Activated T-cell treated with anti-CD3 and anti-CD28 coated beads, Interleukin-2, amount 50 U/mL, for 72 hours (primary cell): ENCODE results near the gene AJM1. TPM values are rescaled to one million over a fixed set of nuclear protein-coding genes. Genes with fewer than 3 reads are reported as not detected.
A peak's percentile ranks its signal among the peaks of the same experiment; 100 is the strongest.
"Not testable (repeated sequence)": the region's sequence is repeated elsewhere in the genome, so short reads cannot be mapped to it uniquely, and the experiment has no call there.

Source experiments
- ATAC-seq, 2 donors: fragments of 150-1000 bp; cut with Tn5 transposase; replicated peaks in 1 of 2; 2 replicates each; pipeline ENCODE4 v1.10.0; 2021; ENCODE audit warnings: moderate library complexity in 2 of 2, mild to moderate bottlenecking in 1 of 2
- DNase-seq, 2 donors: peaks; one replicate each; pipeline ENCODE4 v3.0.0; 2021 to 2022; ENCODE audit warnings: mixed read lengths in 1 of 2
- H3K27ac Mint-ChIP-seq: one replicate; pipeline ENCODE4 v1.8.0; 2022; ENCODE audit warnings: mild to moderate bottlenecking, moderate library complexity, mixed read lengths
- H3K27me3 Mint-ChIP-seq: one replicate; pipeline ENCODE4 v1.8.0; 2022; ENCODE audit warnings: low read depth, mixed read lengths
- H3K36me3 Mint-ChIP-seq, 2 donors: one replicate each; pipeline ENCODE4 v1.8.0; 2022; ENCODE audit warnings: mixed read lengths in 2 of 2, mild to moderate bottlenecking in 1 of 2; ENCODE audit not compliant: insufficient read depth in 2 of 2
- H3K4me1 Mint-ChIP-seq: one replicate; pipeline ENCODE4 v1.8.0; 2022; ENCODE audit warnings: low read depth, mixed read lengths
- H3K4me3 Mint-ChIP-seq, 2 donors: one replicate each; pipeline ENCODE4 v1.8.0; 2022; ENCODE audit warnings: mild to moderate bottlenecking in 2 of 2, mixed read lengths in 2 of 2, moderate library complexity in 2 of 2
- H3K9me3 Mint-ChIP-seq, 2 donors: one replicate each; pipeline ENCODE4 v1.8.0; 2022; ENCODE audit warnings: mixed read lengths in 2 of 2
- total RNA-seq, 2 donors: library from RNA; stranded (reverse); gene quantifications; one replicate each; pipeline ENCODE4 v1.2.3, GENCODE V29; 2022

The AJM1 gene
- total RNA-seq, 2 donors from 2014 or later, result 5.3 to 5.7 TPM

- Mint-ChIP-seq H3K4me3 (no peak overlapping the region), H3K36me3 (peaks cover 0 to 6% of the 10 kb centered on the region in 2 donors), H3K27me3 (no peaks in the 10 kb centered on the region), H3K9me3 (no peaks in the 10 kb centered on the region), H3K27ac (no peak overlapping the region), H3K4me1 (no peaks in the 10 kb centered on the region)
- DNase-seq, result no peak
- ATAC-seq, result no peak
Measured at GRCh38 chr9:136831002-136831719, 11.1 kb upstream of the AJM1 start.

DNA sequence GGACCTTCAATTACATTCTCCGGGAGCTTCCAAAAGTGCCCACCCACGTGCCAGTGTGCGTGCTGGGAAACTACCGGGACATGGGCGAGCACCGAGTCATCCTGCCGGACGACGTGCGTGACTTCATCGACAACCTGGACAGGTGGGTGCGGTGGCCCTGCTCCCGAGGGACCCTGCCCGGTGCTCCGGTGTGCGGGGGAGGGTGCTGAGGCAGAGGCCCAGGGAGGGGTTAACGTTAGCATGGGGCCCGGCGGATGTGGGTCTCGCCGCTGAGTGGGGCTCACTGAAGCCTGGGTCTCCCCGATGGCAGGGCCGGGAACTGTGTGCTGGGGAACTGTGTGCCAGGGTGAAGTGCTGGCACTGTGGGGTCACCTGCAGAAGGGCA lies 10.6 kb upstream of the AJM1 start:
- no peak for ATAC-seq
- Mint-ChIP-seq H3K36me3 (peaks cover 0 to 4% of the 10 kb centered on the region in 2 donors), H3K27me3 (no peaks in the 10 kb centered on the region), H3K4me3 (no peak overlapping the region), H3K4me1 (no peaks in the 10 kb centered on the region), H3K27ac (no peak overlapping the region), H3K9me3 (no peaks in the 10 kb centered on the region)
- no peak for DNase-seq

- ATAC-seq (no peak), DNase-seq (no peak)
- Mint-ChIP-seq H3K9me3 (no peaks in the 10 kb centered on the region), H3K4me3 (no peak overlapping the region), H3K4me1 (no peaks in the 10 kb centered on the region), H3K27me3 (no peaks in the 10 kb centered on the region), H3K36me3 (peaks cover 0 to 4% of the 10 kb centered on the region in 2 donors), H3K27ac (no peak overlapping the region)
Measured at GRCh38 chr9:136832581-136832980, 9.7 kb upstream of the AJM1 start.

DNA sequence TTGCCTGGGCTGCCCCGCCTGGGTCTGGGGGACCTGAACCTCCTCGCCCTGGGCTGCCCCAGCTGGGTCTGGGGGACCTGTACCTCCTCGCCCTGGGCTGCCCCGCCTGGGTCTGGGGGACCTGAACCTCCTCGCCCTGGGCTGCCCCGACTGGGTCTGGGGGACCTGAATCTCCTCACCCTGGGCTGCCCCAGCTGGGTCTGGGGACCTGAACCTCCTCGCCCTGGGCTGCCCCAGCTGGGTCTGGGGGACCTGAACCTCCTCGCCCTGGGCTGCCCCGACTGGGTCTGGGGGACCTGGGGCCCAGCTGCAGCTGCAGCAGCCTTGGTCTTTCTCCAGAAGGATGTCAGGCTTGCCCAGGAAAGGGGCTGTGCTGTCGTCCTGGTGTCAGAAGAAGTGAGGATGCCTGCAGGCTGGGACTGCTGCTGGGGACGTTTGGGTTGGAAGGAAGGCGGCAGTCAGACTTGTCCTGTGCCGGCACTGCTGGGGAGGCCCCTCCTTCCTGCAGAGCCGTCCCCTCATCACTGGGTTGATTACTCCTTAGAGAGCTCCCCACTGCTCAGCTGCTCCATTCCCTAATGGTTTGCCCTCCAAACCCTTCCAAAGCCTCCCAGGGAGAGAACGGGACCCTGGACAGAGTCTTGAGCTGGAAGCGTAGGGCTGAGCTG lies 8.8 kb upstream of the AJM1 start:
- H3K9me3 Mint-ChIP-seq, H3K27me3 Mint-ChIP-seq, H3K27ac Mint-ChIP-seq, H3K4me3 Mint-ChIP-seq, DNase-seq, ATAC-seq, H3K4me1 Mint-ChIP-seq, H3K36me3 Mint-ChIP-seq: not testable (repeated sequence)

GRCh38 chr9:136835162-136835931 lies 6.9 kb upstream of the AJM1 start:
- H3K27me3 Mint-ChIP-seq, result no peaks in the 10 kb centered on the region
- no peak overlapping the region for H3K27ac Mint-ChIP-seq
- DNase-seq (no peak), ATAC-seq (peak in 1 of 2 donors; percentile 4)
- peaks cover 0 to 4% of the 10 kb centered on the region in 2 donors for H3K36me3 Mint-ChIP-seq
- H3K4me3 Mint-ChIP-seq, result no peak overlapping the region
- no peaks in the 10 kb centered on the region for H3K9me3 Mint-ChIP-seq
- H3K4me1 Mint-ChIP-seq, result peaks cover 5% of the 10 kb centered on the region

GRCh38 chr9:136835932-136836904 lies 6.1 kb upstream of the AJM1 start:
- H3K36me3 Mint-ChIP-seq, result peaks cover 0 to 4% of the 10 kb centered on the region in 2 donors
- H3K4me3 Mint-ChIP-seq, result no peak overlapping the region
- H3K9me3 Mint-ChIP-seq, result no peaks in the 10 kb centered on the region
- H3K27ac Mint-ChIP-seq, result no peak overlapping the region
- H3K4me1 Mint-ChIP-seq, result peaks cover 5% of the 10 kb centered on the region
- ATAC-seq (no peak), DNase-seq (no peak)
- no peaks in the 10 kb centered on the region for H3K27me3 Mint-ChIP-seq

DNA sequence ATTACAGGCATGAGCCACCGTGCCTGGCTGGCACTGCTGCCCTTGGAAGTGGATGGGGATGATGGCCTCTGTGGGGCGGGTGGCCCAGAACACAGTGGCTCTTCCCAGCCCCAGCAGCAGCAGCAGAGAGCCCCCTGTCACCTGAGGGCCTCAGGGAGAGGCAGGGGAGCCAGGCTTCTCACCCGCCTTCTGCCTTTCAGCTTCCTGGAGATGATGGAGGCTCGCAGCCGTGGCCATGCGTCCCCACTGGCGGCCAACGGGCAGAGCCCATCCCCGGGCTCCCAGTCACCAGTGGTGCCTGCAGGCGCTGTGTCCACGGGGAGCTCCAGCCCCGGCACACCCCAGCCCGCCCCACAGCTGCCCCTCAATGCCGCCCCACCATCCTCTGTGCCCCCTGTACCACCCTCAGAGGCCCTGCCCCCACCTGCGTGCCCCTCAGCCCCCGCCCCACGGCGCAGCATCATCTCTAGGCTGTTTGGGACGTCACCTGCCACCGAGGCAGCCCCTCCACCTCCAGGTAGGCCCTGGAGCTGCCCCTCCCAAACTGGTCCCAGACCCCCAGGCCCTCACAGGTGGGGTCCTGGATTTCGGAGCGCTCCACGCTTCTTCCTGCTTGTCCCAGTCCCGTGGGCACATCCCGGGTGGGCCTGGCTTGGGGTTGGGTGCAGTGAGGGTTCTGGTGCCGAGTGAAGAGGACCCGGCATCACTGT lies 5.0 kb upstream of the AJM1 start:
- Mint-ChIP-seq H3K27me3 (no peaks in the 10 kb centered on the region), H3K4me3 (no peak overlapping the region), H3K36me3 (peaks cover 0 to 2% of the 10 kb centered on the region in 2 donors), H3K4me1 (peaks cover 15% of the 10 kb centered on the region), H3K27ac (no peak overlapping the region), H3K9me3 (no peaks in the 10 kb centered on the region)
- ATAC-seq (no peak), DNase-seq (no peak)

DNA sequence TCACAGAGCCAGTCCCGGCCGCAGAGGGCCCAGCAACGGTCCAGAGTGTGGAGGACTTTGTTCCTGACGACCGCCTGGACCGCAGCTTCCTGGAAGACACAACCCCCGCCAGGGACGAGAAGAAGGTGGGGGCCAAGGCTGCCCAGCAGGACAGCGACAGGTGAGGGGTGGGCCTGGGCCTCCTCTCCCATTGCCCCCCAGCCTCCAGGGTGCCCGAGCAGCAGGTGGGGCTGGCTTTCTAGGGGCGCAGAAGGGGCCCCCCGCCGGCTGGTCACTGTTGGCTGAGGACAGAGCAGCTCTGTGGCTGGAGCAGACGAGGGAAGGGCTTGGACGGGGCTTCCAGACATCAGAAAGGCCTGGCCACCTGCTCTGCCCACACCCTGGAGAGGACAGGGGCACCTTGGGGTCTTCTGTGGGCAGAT lies 4.4 kb upstream of the AJM1 start:
- DNase-seq, H3K4me3 Mint-ChIP-seq, ATAC-seq, H3K9me3 Mint-ChIP-seq, H3K27me3 Mint-ChIP-seq, H3K36me3 Mint-ChIP-seq, H3K27ac Mint-ChIP-seq: not testable (repeated sequence)
- peaks cover 18% of the 10 kb centered on the region for H3K4me1 Mint-ChIP-seq

DNA sequence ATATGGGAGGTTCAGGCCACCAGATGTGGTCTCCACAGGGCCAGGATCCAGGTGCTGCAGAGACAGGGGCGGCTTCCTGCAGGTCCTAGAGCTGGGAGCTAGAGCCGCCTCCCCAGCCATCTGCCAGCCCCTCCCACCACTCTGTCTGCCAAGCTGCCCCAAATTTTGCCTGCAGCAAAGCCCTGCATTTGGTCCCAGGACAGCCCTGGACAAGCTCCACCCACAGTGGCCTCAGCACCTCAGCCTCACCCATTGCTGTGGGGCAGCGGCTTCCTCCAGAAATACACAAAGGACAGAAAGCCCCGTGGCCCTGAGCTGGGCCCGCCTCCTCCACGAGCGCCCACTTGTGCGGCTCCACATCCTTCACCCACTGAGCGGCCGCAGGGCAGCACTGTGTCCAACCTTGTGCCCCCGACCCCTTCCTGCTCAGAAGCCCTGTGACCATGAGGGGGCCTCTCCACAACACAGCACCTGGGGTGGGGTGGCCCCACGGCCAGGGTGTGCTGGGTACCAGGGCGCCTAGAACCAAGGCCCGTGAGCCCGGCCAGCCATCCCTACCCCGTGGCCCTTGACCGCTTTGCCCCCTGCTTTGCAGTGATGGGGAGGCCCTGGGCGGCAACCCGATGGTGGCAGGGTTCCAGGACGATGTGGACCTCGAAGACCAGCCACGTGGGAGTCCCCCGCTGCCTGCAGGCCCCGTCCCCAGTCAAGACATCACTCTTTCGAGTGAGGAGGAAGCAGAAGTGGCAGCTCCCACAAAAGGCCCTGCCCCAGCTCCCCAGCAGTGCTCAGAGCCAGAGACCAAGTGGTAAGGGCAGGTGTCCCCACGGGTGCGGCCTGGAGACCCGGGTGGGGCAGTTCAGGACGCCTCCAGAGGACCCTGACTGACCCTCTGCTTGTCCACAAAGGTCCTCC lies 3.7 kb upstream of the AJM1 start:
- Mint-ChIP-seq H3K4me1 (peaks cover 18% of the 10 kb centered on the region), H3K27ac (no peak overlapping the region), H3K36me3 (peaks cover 0 to 1% of the 10 kb centered on the region in 2 donors), H3K4me3 (no peak overlapping the region), H3K27me3 (no peaks in the 10 kb centered on the region), H3K9me3 (no peaks in the 10 kb centered on the region)
- ATAC-seq (no peak), DNase-seq (no peak)

- Mint-ChIP-seq H3K36me3 (peaks cover 0 to 1% of the 10 kb centered on the region in 2 donors), H3K4me1 (peaks cover 18% of the 10 kb centered on the region), H3K27ac (no peak overlapping the region), H3K4me3 (no peak overlapping the region), H3K9me3 (no peaks in the 10 kb centered on the region), H3K27me3 (no peaks in the 10 kb centered on the region)
- no peak for DNase-seq
- ATAC-seq, result no peak
Measured at GRCh38 chr9:136839229-136840139, 2.8 kb upstream of the AJM1 start.
